Measurements from ENCODE around the gene GIPC2.

The GIPC2 gene

DNA sequence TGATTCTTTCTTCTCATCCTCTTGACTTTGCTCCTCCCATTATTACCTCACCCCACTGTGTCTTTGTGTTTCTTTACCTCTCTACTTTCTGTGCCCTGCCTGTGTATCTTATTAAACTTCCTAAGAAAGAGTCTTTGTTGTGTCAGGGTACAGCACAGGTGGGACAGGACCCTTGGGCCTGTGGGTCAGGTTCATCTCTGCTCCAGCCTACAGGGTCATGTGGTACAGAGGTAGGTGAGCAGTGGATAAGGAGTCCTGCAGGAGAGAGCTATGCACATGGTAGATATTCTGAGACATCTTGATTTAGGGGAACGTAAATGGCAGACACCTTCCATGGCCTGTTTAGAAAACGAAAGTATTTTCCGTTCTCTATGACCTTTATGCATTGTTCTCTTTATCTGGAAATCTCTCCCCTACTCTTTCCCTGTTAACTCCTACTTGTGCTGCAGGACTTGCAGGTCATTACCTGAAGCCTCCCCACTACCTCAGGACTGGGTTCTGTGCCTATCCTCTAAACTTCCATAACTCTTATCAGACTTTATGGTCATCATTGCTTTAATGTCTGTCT is 9.9 kb downstream of the GIPC2 start:
- Histone ChIP-seq H3F3A (ENCODE audit: control insufficient read depth, insufficient read depth) (no peaks in the 10 kb centered on the region), H3K27ac (ENCODE audit: low read depth, low read length) (no peak overlapping the region), H3K79me2 (ENCODE audit: control insufficient read depth, low read length) (no peaks in the 10 kb centered on the region), H3K27me3 (ENCODE audit: control insufficient read depth, low read length) (no peaks in the 10 kb centered on the region), H3K4me3 (ENCODE audit: low read length) (no peak overlapping the region), H4K20me1 (ENCODE audit: control insufficient read depth, insufficient read depth, low read depth, low read length) (no peaks in the 10 kb centered on the region), H3K9me2 (replicated peaks; ENCODE audit: control insufficient read depth, low read length) (no peaks in the 10 kb centered on the region), H3K4me2 (ENCODE audit: low read length) (no peak overlapping the region), H3K4me1 (ENCODE audit: control insufficient read depth, low read length) (no peaks in the 10 kb centered on the region), H3K36me3 (ENCODE audit: control insufficient read depth, low read length) (no peaks in the 10 kb centered on the region), H3K9me3 (ENCODE audit: control insufficient read depth, insufficient read depth, low read length) (no peaks in the 10 kb centered on the region)
- TF ChIP-seq EZH2phosphoT487 (IDR thresholded peaks at IDR 0.05; ENCODE audit: borderline replicate concordance, low read length) = no peak
- no peak for TF ChIP-seq CTCF (IDR thresholded peaks at IDR 0.05; ENCODE audit: low read depth, low read length, poor library complexity, severe bottlenecking)

- Histone ChIP-seq H3K4me3 (ENCODE audit: low read length) (no peak overlapping the region), H3F3A (ENCODE audit: control insufficient read depth, insufficient read depth) (no peaks in the 10 kb centered on the region), H3K4me2 (ENCODE audit: low read length) (no peak overlapping the region), H3K9me2 (replicated peaks; ENCODE audit: control insufficient read depth, low read length) (no peaks in the 10 kb centered on the region), H3K79me2 (ENCODE audit: control insufficient read depth, low read length) (no peaks in the 10 kb centered on the region), H3K9me3 (ENCODE audit: control insufficient read depth, insufficient read depth, low read length) (no peaks in the 10 kb centered on the region), H3K27ac (ENCODE audit: low read depth, low read length) (no peak overlapping the region), H3K36me3 (ENCODE audit: control insufficient read depth, low read length) (no peaks in the 10 kb centered on the region), H3K4me1 (ENCODE audit: control insufficient read depth, low read length) (no peaks in the 10 kb centered on the region), H3K27me3 (ENCODE audit: control insufficient read depth, low read length) (no peaks in the 10 kb centered on the region), H4K20me1 (ENCODE audit: control insufficient read depth, insufficient read depth, low read depth, low read length) (no peaks in the 10 kb centered on the region)
- TF ChIP-seq CTCF (IDR thresholded peaks at IDR 0.05; ENCODE audit: low read depth, low read length, poor library complexity, severe bottlenecking) (no peak), EZH2phosphoT487 (IDR thresholded peaks at IDR 0.05; ENCODE audit: borderline replicate concordance, low read length) (no peak)
Measured at GRCh38 chr1:78058670-78059069, 12.9 kb downstream of the GIPC2 start.

- no peaks in the 10 kb centered on the region for H4K20me1 ChIP-seq (ENCODE audit: control insufficient read depth, insufficient read depth, low read depth, low read length)
- no peak overlapping the region for H3K4me2 ChIP-seq (ENCODE audit: low read length)
- no peaks in the 10 kb centered on the region for H3F3A ChIP-seq (ENCODE audit: control insufficient read depth, insufficient read depth)
- H3K79me2 ChIP-seq (ENCODE audit: control insufficient read depth, low read length) = no peaks in the 10 kb centered on the region
- H3K27ac ChIP-seq (ENCODE audit: low read depth, low read length) = no peak overlapping the region
- TF ChIP-seq CTCF (IDR thresholded peaks at IDR 0.05; ENCODE audit: low read depth, low read length, poor library complexity, severe bottlenecking) (no peak), EZH2phosphoT487 (IDR thresholded peaks at IDR 0.05; ENCODE audit: borderline replicate concordance, low read length) (no peak)
- no peaks in the 10 kb centered on the region for H3K27me3 ChIP-seq (ENCODE audit: control insufficient read depth, low read length)
- H3K4me3 ChIP-seq (ENCODE audit: low read length) = no peak overlapping the region
- H3K4me1 ChIP-seq (ENCODE audit: control insufficient read depth, low read length) = no peaks in the 10 kb centered on the region
- no peaks in the 10 kb centered on the region for H3K9me3 ChIP-seq (ENCODE audit: control insufficient read depth, insufficient read depth, low read length)
- H3K36me3 ChIP-seq (ENCODE audit: control insufficient read depth, low read length) = no peaks in the 10 kb centered on the region
- no peaks in the 10 kb centered on the region for H3K9me2 ChIP-seq (replicated peaks; ENCODE audit: control insufficient read depth, low read length)
Measured at GRCh38 chr1:78060857-78061563, 15.2 kb downstream of the GIPC2 start.
